Measurements from ENCODE around the gene ZWINT. TPM values are rescaled to one million over a fixed set of nuclear protein-coding genes. Genes with fewer than 3 reads are reported as not detected.

Gene ZWINT
- total RNA-seq, 2 experiments from 2014 or later: 65.4 to 69.5 TPM

DNA sequence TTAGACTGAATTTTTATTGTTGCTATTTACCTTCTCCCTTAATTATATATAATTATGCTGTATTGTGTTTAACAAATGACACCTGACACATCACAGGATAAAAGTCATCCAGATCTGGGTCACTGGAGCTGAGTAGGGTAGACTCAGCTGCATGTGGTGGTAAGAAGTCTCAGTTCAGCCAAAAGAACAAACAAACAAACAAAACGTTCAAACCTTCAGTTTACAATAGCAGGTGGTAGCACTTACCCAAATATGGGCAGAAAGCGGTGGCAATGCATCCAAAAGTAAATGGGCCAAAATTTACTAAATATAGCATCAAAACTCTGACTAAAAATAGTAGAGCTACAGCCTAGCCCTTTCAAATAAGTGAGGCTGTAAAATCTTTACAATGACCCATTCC, 42.2 kb downstream of the ZWINT start:
- Mint-ChIP-seq H3K4me3 (no peak overlapping the region), H3K4me1 (ENCODE audit: low read depth) (no peaks in the 10 kb centered on the region), H3K36me3 (ENCODE audit: low read depth) (no peaks in the 10 kb centered on the region), H3K27me3 (no peaks in the 10 kb centered on the region), H3K27ac (no peak overlapping the region), H3K9me3 (peaks cover 2% of the 10 kb centered on the region)
- ChIA-PET CTCF (no interaction called here), POLR2A (no interaction called here)
- DNase-seq (no peak), ATAC-seq (no peak)
- intact Hi-C loops (cut with micrococcal nuclease): no loop called here
- TF ChIP-seq, protein P1, sequence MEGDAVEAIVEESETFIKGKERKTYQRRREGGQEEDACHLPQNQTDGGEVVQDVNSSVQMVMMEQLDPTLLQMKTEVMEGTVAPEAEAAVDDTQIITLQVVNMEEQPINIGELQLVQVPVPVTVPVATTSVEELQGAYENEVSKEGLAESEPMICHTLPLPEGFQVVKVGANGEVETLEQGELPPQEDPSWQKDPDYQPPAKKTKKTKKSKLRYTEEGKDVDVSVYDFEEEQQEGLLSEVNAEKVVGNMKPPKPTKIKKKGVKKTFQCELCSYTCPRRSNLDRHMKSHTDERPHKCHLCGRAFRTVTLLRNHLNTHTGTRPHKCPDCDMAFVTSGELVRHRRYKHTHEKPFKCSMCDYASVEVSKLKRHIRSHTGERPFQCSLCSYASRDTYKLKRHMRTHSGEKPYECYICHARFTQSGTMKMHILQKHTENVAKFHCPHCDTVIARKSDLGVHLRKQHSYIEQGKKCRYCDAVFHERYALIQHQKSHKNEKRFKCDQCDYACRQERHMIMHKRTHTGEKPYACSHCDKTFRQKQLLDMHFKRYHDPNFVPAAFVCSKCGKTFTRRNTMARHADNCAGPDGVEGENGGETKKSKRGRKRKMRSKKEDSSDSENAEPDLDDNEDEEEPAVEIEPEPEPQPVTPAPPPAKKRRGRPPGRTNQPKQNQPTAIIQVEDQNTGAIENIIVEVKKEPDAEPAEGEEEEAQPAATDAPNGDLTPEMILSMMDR (IDR thresholded peaks at IDR 0.05): no peak

- no peak for ATAC-seq
- Mint-ChIP-seq H3K4me1 (ENCODE audit: low read depth) (no peaks in the 10 kb centered on the region), H3K27me3 (no peaks in the 10 kb centered on the region), H3K36me3 (ENCODE audit: low read depth) (no peaks in the 10 kb centered on the region), H3K9me3 (peaks cover 2% of the 10 kb centered on the region), H3K27ac (no peak overlapping the region), H3K4me3 (no peak overlapping the region)
- POLR2A ChIA-PET: no interaction called here
- TF ChIP-seq, protein P1 (IDR thresholded peaks at IDR 0.05): no peak
- intact Hi-C loops (cut with micrococcal nuclease): no loop called here
- CTCF ChIA-PET: no interaction called here
- DNase-seq: no peak
Observed at GRCh38 chr10:56317603-56318002, 43.5 kb downstream of the ZWINT start.

GRCh38 chr10:56316603-56317002, 44.5 kb downstream of the ZWINT start:
- Mint-ChIP-seq H3K9me3 (no peaks in the 10 kb centered on the region), H3K4me1 (ENCODE audit: low read depth) (no peaks in the 10 kb centered on the region), H3K36me3 (ENCODE audit: low read depth) (no peaks in the 10 kb centered on the region), H3K27me3 (no peaks in the 10 kb centered on the region), H3K4me3 (no peak overlapping the region), H3K27ac (no peak overlapping the region)
- TF ChIP-seq, protein P1 (IDR thresholded peaks at IDR 0.05): no peak
- ChIA-PET CTCF (no interaction called here), POLR2A (no interaction called here)
- DNase-seq (no peak), ATAC-seq (no peak)
- intact Hi-C loops (cut with micrococcal nuclease): no loop called here

All from activated CD8-positive, alpha-beta T cell treated with anti-CD3 and anti-CD28 coated beads for 36 hours (primary cell).